GM13976 (cell line): ENCODE data around the gene NIPAL4.

ENCODE experiments used
- DNase-seq: peaks from one replicate; pipeline ENCODE4 v3.0.0; 2012; ENCODE audit warnings: low spot score
- in situ Hi-C: fragments of 300-500 bp; cut with MboI; formaldehyde crosslinking; loops from one replicate; pipeline ENCODE4 v1.12.0; 2022; ENCODE audit warnings: low sequenced_read_pairs, mixed read lengths, inconsistent platforms; ENCODE audit not compliant: unreplicated experiment
- TF ChIP-seq, protein P1 (sequence below): IDR thresholded peaks from 2 replicates; pipeline ENCODE4 v1.5.1; 2012; ENCODE audit warnings: borderline replicate concordance, mild to moderate bottlenecking; ENCODE audit not compliant: insufficient read depth; ENCODE audit errors: extremely low read depth, missing control alignments, control extremely low read depth

NIPAL4 gene

GRCh38 chr5:157463081-157463480, 3.1 kb downstream of the NIPAL4 start:
- in situ Hi-C loops = no loop called here
- TF ChIP-seq, protein P1, sequence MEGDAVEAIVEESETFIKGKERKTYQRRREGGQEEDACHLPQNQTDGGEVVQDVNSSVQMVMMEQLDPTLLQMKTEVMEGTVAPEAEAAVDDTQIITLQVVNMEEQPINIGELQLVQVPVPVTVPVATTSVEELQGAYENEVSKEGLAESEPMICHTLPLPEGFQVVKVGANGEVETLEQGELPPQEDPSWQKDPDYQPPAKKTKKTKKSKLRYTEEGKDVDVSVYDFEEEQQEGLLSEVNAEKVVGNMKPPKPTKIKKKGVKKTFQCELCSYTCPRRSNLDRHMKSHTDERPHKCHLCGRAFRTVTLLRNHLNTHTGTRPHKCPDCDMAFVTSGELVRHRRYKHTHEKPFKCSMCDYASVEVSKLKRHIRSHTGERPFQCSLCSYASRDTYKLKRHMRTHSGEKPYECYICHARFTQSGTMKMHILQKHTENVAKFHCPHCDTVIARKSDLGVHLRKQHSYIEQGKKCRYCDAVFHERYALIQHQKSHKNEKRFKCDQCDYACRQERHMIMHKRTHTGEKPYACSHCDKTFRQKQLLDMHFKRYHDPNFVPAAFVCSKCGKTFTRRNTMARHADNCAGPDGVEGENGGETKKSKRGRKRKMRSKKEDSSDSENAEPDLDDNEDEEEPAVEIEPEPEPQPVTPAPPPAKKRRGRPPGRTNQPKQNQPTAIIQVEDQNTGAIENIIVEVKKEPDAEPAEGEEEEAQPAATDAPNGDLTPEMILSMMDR = no peak
- DNase-seq = no peak

- no peak for DNase-seq
- in situ Hi-C loops = no loop called here
- TF ChIP-seq, protein P1 = no peak
Observed at GRCh38 chr5:157463621-157464518, 3.9 kb downstream of the NIPAL4 start.

DNA sequence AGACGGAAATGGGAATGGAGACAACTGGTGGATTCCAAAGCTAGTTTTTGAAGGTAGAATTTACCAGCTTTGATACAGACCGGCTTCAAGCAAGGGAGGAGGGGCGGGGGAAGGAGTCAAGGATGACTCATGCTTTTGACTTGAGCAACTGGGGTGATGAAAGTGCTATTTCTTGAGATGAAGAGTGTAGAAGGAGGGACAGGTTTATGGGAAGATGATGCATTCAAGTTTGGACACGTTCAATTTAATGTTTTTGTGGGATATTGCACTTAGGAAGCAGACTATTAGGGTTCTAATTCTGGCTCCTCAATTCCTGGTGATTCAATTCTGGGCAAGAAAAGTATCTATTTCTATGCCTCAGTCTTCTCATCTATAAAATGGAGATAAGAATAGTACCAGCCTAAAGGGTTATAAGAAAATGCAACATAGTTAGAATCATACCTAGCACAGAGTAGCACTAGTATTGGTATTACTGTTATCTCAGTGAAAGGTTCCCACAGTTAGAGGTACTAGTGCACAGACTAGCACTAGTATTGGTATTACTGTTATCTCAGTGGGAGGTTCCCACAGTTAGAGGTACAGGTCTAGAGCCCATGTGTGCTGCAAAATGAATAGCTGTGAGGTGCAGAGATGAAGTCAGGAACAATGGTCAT, 4.6 kb downstream of the NIPAL4 start:
- in situ Hi-C loops = no loop called here
- peak; percentile 61 for DNase-seq
- TF ChIP-seq, protein P1 = no peak

DNA sequence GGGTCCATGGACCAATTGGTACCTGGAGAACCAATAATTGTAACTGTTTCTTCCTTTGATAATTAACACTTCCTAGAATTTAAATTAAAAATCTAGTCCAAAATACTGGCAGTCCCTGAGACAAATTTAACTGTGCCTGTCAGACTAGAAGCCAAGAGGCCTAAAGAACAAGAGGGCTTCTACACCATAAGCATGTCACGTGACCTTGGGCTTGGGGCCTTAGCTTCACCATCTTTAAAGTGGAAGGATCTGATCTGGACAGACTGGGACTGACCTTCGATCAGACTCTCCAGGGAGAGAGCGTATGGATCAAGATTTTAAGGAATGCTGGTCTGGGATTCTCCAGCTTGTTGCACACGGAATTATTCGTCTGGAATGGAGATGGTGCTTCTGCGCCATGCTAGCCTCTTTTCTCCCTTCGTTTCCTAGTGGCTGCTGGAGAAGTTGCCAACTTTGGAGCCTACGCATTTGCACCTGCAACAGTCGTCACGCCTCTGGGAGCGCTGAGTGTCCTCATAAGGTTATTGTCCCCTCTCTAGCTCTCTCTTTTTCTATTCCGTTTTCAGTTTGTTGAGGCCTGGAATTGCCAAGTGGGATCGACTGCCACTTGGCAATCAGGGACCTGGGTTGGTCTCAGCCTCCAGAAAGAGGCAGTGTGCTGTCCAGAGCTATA, 8.4 kb downstream of the NIPAL4 start:
- in situ Hi-C loops = no loop called here
- TF ChIP-seq, protein P1 = no peak
- no peak for DNase-seq

- no peak for DNase-seq
- in situ Hi-C loops = no loop called here
- TF ChIP-seq, protein P1 = no peak
Observed at GRCh38 chr5:157469073-157469472, 9.1 kb downstream of the NIPAL4 start.

DNA sequence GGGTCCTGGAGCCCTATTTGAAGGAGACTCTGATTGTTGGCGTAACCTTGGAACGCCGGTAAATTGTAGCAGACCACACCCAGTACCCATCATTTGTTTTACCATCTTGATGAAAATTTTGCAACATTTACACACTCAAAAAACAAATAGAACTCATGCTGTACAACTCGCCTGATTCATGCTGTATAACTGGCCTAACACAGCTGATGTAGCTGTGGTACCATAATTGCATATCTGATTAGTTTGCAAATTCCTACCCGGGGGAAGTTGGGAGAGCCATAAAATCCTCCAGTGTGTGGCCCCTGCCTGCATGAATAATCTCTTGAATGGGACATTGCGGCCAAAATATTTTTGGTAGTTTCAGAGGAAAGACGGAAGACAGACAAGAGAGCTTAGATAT, 9.7 kb downstream of the NIPAL4 start:
- TF ChIP-seq, protein P1 = no peak
- DNase-seq = no peak
- in situ Hi-C loops = loop anchor here (10.0 kb wide), 1 partner anchor 45 kb away; no protein-coding TSS in a partner anchor
